Retina (tissue), 1 donor: ENCODE measurements around the gene KBTBD4.
A peak's percentile ranks its signal among the peaks of the same experiment; 100 is the strongest.

ENCODE experiments used
- DNase-seq: peaks from one replicate; pipeline ENCODE4 v3.0.0-alpha.2; 2016

Gene KBTBD4

GRCh38 chr11:47578524-47579494, at the start of gene KBTBD4, which contains the start of gene NDUFS3:
Gene KBTBD4, minus strand, starts transcription at chr11:47578970. Its CDS starts 19 bp downstream, at chr11:47578951.
Gene NDUFS3, plus strand, starts transcription at chr11:47579074. Its CDS starts 18 bp downstream, at chr11:47579092.
- peak; percentile 100 for DNase-seq

GRCh38 chr11:47628026-47628425, 49.3 kb upstream of the KBTBD4 start:
- no peak for DNase-seq

DNA sequence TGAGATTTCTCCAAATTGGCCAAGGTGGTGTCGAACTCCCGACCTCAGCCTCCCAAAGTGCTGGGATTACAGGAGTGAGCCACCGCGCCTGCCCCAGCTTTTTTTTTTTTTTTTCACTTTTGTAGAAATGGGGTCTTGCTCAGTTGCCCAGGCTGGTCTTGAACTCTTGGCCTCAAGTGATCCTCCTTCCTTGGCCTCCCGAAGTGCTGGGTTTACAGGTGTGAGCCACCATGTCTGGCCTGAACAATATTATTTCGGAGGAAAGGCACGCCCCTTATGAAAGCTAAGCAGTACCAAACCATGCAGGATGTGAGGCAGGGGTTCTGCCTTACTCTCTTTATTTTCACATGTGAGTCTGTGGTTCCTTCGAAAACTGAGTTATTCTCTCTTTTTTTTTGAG, 47.5 kb upstream of the KBTBD4 start:
- DNase-seq, result no peak

DNA sequence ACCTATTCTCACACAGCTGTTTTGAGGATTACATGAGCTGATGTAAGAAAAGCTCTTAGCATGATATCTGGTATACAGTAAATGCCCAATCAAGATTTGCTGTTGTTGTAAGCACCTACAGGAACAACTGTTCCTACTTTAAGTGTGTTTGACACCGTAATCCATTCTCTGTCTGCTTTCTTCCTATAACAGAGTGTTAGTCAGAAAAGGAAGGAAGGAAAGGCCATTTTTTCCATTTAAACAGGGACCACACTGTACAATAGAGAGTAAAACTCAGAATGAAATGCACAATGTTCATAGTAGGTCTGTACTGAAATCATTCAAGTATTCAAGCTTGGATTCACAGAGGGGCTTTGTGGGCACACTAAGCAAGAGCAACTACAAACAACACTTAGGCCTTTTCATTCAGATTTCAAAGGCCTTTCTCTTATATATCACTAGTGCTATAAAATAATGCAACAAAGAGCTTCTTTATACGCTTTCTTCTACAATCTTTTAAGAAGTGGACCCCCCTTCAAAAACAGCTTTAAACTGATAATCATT, 42.1 kb upstream of the KBTBD4 start:
- DNase-seq, result no peak

GRCh38 chr11:47617417-47617809, 38.6 kb upstream of the KBTBD4 start:
- no peak for DNase-seq

DNA sequence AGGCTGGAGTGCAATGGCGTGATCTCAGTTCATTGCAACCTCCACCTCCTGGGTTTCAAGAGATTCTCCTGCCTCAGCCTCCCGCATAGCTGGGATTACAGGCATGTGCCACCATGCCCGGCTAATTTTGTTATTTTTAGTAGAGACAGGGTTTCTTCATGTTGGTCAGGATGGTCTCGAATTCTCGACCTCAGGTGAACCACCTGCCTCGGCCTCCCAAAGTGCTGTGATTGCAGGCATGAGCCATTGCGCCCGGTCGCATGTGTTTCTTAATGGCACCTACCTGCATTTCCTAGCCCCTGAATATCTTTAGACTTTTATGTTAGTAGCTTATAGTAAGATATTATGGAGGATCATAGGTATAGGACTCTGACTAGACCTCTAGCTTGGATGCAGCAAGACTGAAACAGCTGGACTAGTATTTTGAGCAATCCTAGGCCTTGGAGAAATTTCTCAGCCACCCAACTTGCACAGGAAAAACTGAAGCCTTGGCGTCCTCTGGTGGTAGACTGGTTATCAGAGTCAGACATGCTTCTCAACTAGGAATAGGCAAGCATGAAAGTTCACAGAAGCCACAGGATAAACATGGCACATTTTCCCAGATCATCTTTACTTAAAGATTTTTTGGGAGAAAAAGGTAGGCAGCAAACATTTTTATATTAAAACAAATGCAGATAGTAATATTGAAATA, 38.1 kb upstream of the KBTBD4 start:
- DNase-seq, result peak; percentile 28

DNA sequence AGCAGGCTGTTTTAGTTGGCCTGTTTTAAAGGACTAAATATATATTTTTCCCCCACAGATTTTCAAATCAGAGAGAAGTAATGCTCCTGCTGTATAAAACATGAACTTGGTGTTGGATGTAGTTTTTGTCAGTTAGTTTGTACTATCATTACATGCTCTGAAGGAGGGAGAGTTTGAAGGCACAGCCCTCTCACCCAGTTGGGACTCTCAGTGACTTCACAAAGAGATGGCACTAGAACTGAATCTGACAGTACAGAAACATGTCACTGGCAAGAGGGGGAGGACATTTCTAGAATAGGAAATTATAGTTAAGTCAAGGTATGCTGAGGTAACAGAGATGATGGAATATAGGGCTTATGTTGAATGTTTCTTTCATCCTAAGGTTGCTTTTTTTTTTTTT, 36.5 kb upstream of the KBTBD4 start:
- no peak for DNase-seq

GRCh38 chr11:47611348-47611794, 32.6 kb upstream of the KBTBD4 start:
- no peak for DNase-seq

GRCh38 chr11:47609675-47610074, 30.9 kb upstream of the KBTBD4 start:
- no peak for DNase-seq

DNA sequence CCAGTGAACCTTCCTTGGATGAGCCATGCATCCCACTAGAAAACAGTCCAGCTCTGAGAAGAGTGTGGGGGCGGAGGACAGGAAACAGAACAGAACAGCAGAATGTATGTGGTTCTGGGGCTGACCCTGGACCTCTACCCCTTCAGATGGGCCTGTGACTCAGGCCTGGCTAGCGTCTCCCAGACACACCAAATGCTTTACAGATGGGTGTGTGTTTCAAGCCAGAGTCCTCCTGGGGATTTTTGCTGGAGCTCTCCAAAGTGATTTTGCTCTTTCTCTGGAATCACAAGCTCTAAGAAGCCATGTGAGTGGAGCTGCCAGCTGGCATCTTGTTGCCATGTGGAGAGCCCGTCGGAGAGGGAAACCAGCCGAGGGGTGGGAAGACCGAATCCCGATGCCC, 28.6 kb upstream of the KBTBD4 start:
- no peak for DNase-seq

DNA sequence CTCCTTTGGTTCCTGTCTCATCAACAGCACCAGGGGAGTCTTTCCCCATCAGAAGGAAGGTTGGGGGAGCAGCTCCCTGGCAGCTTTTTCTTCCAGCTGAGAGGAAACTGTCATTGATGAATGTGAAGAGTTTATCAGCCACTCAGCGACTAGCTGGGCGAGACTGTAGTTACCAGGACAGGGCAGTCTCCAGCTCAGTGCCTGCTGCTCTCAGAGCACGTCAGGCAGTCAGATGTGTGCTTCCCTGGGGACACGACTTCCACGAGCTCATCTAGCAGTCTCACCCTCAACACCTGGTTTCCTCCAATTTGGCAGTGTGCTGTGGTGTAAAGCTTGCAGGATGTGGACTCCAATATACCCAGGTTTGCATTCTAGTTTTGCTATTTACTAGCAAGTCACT, 28.0 kb upstream of the KBTBD4 start:
- no peak for DNase-seq

DNA sequence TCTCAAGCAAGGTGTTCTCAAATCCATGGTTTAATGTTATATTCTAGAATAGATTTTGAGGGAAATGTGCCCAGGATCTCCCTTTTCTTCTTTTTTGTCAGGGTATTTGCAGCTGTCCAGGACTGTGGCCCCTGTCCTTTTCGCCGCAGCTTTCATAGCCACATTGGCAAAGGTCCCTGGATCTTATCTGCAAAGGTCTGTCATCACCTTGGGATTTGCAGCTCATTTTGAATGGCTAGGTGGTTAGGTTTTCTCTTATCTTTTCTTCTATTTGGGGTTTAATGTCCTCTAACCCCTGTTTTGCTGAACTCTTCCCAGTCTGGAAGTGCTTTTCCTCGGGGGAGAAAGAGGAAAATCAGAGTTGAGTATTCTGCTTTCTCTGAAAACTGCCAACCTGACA, 27.2 kb upstream of the KBTBD4 start:
- DNase-seq, result no peak

DNA sequence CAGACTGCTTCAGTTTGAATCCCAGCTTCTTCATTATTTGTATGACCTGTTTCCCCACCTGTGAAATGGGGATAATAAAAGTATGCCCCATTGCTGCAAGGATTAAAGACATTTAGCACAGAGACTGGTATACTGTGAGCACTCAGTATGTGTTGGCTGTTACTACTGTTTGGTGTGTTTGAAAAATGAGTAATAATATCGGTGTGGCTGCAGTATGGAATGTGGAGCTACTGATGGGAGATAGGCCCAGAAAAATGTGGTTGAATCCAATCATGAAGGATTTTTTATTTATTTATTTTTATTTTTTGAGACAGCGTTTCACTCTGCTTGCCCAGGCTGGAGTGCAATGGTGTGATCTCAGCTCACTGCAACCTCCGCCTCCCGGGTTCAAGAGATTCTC, 24.5 kb upstream of the KBTBD4 start:
- no peak for DNase-seq

GRCh38 chr11:47599902-47600301, 21.1 kb upstream of the KBTBD4 start:
- no peak for DNase-seq

DNA sequence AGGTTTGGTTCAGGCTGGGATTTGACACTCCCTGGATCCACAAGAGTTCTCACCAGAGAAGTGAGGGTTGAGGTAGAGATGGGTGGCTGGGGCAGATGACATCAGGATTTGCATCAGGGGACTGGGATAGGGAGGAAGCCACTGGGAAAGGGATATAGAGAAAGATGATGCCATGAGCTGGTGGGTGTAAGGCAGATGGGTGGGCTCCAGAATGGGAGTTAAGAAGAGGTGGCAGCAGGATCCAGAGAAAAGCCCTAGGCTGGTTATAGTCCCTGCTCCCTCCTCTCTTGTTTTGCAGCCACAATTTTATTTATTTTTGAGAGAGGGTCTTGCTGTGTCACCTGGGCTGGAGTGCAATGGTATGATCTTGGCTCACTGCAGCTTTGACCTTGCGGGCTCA, 17.2 kb upstream of the KBTBD4 start:
- no peak for DNase-seq

DNA sequence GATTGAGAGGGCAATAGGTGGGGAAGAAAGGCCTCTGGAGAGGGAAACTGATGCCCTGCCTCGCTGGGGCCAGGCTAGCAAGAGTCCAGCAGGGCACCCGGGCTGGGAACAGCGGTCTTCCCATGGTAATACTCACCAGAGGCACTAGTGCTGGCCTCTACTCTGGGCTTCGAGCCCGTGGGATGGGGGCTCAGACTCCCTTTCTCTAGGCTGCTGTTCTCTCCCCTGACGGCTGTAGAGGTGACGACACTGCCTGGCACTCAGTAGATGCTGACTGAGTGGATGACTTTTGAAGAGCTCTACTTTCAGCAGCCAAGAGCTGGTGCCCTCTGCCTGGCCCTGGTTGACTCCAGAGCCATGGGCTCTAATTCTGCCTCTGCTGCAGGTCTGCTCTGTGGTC, 16.3 kb upstream of the KBTBD4 start:
- DNase-seq, result no peak

DNA sequence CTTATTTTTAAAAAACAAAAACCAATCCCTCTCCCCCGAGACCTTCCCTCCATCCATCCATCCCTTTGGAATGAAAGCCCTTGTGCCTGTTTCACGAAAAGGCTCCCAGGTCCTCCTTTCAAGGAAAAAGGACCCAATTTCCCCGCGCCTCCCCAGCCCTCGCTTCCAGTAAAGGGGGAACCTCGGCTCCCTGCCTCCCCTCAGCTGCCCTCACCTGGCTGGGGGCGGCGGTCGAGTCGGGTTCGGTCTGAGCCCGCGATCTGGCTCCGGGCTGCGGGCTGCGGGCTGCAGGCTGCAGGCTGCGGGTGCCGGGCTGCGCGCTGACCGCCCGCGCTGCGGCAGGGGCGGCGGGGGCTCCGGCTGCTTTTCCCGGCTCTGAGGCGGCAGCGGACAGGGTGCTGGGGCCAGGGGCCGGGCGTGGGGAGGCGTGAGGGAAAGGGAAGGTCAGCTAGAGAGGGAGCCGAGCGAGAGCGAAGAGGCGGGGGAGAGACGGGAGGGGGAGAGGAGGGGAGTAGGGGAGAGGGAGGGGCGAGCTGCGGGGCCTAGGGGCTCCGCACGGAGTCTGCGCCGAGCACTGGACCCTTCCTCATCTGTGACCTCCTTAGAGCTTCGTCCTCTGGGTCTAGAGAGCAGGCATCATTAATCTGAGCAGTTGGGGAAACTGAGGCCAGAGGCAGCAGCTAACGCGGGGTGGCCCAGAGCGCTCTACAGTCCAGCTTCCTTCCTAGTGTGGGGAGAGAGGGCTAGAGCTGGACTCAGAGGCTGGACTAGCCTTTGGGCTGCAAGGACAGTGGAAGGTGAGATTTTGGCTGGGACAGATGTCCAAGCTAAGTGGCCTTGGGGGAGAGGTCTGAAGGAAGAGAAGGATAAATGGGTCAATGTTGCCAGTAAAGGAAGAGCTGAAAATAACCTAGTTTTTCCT, 15.4 kb upstream of the KBTBD4 start, which contains the start of gene C1QTNF4:
C1QTNF4 (minus strand) TSS at position 478 of the 922 bp plus-strand sequence. CDS start 3,601 bp downstream, outside the sequence.
- DNase-seq, result peak; percentile 69

DNA sequence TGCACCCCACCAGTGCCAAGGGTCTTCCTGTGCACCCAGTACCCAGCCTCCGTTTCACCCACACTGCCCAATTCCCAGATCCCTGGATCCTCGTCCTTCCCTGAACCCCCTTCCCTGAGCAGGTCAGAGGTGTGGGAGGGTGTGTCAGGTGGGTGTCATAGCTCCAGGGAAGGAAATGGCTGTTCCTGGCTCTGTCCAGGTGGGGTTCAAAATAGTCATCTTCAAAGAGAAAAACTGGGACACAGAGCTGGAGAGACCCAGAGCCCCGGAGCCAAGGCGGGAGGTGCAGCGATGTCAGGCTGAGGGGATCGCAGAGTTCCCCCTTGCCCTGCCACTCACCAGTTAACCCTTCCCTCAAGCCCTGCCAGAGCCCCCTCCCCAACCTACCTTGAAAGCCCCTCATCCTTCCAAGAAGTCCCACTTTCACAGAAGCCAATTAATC, 14.7 kb upstream of the KBTBD4 start:
- DNase-seq, result no peak

GRCh38 chr11:47592970-47593369, 14.2 kb upstream of the KBTBD4 start:
- no peak for DNase-seq

- DNase-seq, result no peak
Observed at GRCh38 chr11:47592251-47592650, 13.5 kb upstream of the KBTBD4 start.

DNA sequence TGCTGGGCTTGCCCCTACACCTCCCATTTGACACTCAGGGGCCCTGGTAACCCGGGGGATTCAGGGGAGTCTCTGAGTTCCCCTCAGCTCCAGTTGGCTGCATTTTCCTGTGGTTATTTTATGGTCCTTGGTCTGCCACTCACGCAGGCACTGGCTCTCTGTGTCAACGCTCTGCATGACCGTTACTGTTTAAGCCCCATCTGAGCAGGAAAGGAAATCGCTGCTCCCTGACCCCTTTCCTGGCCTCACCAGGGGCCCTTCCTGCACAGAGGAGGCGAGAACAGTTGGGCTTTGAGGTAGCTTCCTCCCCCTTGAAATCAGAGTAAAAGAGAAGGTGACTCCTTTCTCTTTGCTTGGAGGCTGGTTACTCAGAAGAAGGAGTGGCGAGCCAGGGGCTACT, 13.0 kb upstream of the KBTBD4 start:
- DNase-seq, result peak; percentile 13
